NT2/D1 (cell line): ENCODE results near the gene TMEM94.

Source experiments
- YY1 ChIP-seq: IDR thresholded peaks from 2 replicates; pipeline ENCODE4 v1.6.1; 2011; ENCODE audit not compliant: insufficient read length, insufficient read depth
- ZNF274 ChIP-seq: IDR thresholded peaks from 2 replicates; pipeline ENCODE4 v1.6.1; 2011; ENCODE audit warnings: mild to moderate bottlenecking, low read depth, low read length

DNA sequence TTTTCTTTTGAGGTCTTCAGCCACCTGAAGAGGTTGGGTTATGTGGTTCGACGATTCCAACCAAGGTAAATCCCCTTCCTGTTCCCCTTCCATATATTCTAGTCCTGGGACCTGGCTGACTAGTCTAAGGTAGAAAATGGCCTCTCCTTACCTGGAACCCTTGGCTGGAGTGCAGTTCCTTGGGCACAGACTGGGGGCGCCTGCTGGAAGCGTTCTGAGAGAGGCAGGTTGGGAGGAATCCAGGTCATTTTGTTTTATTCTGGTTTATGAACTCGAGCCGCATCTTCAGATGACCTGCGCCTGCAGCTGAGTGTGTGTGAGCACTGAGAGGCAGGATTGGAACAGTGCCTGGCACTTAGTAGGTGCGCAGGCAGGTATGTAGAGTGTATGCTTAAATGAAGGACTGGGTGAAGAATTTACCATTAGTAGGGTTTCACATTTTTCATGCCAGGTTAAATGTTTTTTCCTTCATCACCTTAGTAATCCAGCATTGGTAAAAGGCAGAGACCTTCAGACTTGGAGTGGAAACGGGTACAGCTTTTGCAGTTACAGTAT is 62.6 kb downstream of the TMEM94 start:
- TF ChIP-seq ZNF274: no peak
- TF ChIP-seq YY1: no peak
